Gastroesophageal sphincter (tissue), 4 donors: Measurements from ENCODE around the gene PREX1. TPM values are rescaled to one million over a fixed set of nuclear protein-coding genes. Genes with fewer than 3 reads are reported as not detected.

Experiments used
- ATAC-seq: fragments of 150-250 bp; one replicate; pipeline ENCODE4 v1.9.1; 2016; ENCODE audit warnings: mild to moderate bottlenecking, moderate library complexity
- H3K27ac ChIP-seq, 4 donors: fragments of 200-600 bp; sonication (generic) in 3 of 4; 1 replicate in 3 of 4; 2 replicates in 1 of 4; pipeline ENCODE4 v1.5.1; 2016 to 2019
- H3K27me3 ChIP-seq: fragments of 200-600 bp; sonication (generic); one replicate; pipeline ENCODE4 v1.5.1; 2019
- H3K36me3 ChIP-seq, 2 donors: fragments of 200-600 bp; sonication (generic); one replicate each; pipeline ENCODE4 v1.5.1; 2019; ENCODE audit warnings: control low read depth in 1 of 2
- H3K4me1 ChIP-seq, 3 donors: fragments of 200-600 bp; sonication (generic); 1 replicate in 2 of 3; 2 replicates in 1 of 3; pipeline ENCODE4 v1.5.1; 2016 to 2019; ENCODE audit warnings: control low read depth in 2 of 3
- H3K4me3 ChIP-seq, 2 donors: fragments of 200-600 bp; sonication (generic); one replicate each; pipeline ENCODE4 v1.5.1; 2019; ENCODE audit warnings: mild to moderate bottlenecking in 1 of 2, moderate library complexity in 1 of 2
- H3K9me3 ChIP-seq, 3 donors: fragments of 200-600 bp; sonication (generic); one replicate each; pipeline ENCODE4 v1.5.1; 2017 to 2019; ENCODE audit warnings: control low read depth in 2 of 3
- EP300 ChIP-seq: sonication (generic); formaldehyde crosslinking; IDR thresholded peaks from one replicate; pipeline ENCODE4 v1.6.1; 2017; ENCODE audit warnings: antibody characterized with exemption, mild to moderate bottlenecking
- POLR2A ChIP-seq, 2 donors: fragments of 450-650 bp; IDR thresholded peaks; one replicate each; pipeline ENCODE4 v1.6.1; 2017; ENCODE audit warnings: antibody characterized with exemption in 2 of 2, mild to moderate bottlenecking in 2 of 2, moderate library complexity in 1 of 2
- POLR2AphosphoS5 ChIP-seq: sonication (generic); formaldehyde crosslinking; IDR thresholded peaks from one replicate; pipeline ENCODE4 v1.6.1; 2017; ENCODE audit warnings: antibody characterized with exemption
- WGBS, 2 donors: methylation state at CpG; one replicate each; pipeline ENCODE4 v1.1.5; 2018; ENCODE audit warnings: low coverage in 1 of 2; 5-methylcytosine and 5-hydroxymethylcytosine counted together
- total RNA-seq, 4 donors: library from RNA; depleted of rRNA; stranded (reverse); fragments of >200 nt; gene quantifications; one replicate each; pipeline ENCODE4 v1.1.0, GENCODE V29; 2016
- TF ChIP-seq, protein P1 (sequence below), 4 experiments: fragments of 200-600 bp in 2 of 4; fragments of 450-650 bp in 2 of 4; sonication (generic) in 1 of 4; IDR thresholded peaks; one replicate each; pipeline ENCODE4 v1.5.1; 2017 to 2019; ENCODE audit warnings: antibody characterized with exemption in 4 of 4, mild to moderate bottlenecking in 2 of 4, moderate library complexity in 2 of 4

Gene PREX1
- total RNA-seq, 4 donors from 2014 or later, result 16.3 to 35.7 (median 20.0) TPM

DNA sequence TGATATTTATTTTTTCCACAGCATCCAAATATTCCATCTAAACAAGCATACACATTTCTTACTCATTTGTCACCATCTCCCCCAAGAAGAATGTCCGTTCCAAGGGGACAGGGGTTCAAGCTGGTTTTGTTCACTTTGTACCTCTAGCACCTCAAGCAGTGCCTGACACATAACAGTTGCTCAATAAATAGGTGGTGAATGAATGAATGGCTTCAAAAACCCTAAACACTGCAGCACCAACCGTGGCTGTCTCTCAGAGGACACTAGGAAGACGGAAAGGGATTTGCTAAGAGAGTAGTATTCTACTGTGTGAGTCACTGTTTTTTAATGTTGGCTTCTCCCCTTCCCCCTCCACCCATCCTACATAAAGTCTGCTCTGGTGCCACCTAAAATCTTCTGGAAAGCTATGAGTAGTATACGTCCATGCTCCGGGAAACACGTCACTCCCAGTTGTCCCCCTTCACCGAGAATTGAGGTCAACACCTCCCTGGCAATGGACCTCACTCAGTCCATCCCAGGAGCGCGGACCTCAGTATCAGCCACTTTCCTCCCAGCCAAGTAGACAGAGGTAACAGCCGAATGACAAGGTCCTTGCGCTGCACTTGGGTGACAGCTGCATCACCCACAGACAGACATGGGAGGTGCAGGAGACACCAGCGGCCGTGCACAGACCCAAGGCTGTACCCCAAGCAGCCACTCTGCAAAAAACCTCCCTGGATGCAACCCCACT, 107.4 kb downstream of the PREX1 start:
- Histone ChIP-seq H3K4me1 (peaks cover 0 to 53% (median 9%) of the 10 kb centered on the region in 3 donors), H3K27ac (peak overlapping the region in 1 of 4 donors; percentile 77), H3K36me3 (no peaks in the 10 kb centered on the region), H3K9me3 (peaks cover 0 to 11% (median 0%) of the 10 kb centered on the region in 3 donors), H3K27me3 (no peaks in the 10 kb centered on the region), H3K4me3 (no peak overlapping the region)
- 70 to 73% methylated on average over 2 to 8 of the region's 13 CpGs for WGBS, 2 donors
- TF ChIP-seq POLR2AphosphoS5, result no peak
- TF ChIP-seq, protein P1, sequence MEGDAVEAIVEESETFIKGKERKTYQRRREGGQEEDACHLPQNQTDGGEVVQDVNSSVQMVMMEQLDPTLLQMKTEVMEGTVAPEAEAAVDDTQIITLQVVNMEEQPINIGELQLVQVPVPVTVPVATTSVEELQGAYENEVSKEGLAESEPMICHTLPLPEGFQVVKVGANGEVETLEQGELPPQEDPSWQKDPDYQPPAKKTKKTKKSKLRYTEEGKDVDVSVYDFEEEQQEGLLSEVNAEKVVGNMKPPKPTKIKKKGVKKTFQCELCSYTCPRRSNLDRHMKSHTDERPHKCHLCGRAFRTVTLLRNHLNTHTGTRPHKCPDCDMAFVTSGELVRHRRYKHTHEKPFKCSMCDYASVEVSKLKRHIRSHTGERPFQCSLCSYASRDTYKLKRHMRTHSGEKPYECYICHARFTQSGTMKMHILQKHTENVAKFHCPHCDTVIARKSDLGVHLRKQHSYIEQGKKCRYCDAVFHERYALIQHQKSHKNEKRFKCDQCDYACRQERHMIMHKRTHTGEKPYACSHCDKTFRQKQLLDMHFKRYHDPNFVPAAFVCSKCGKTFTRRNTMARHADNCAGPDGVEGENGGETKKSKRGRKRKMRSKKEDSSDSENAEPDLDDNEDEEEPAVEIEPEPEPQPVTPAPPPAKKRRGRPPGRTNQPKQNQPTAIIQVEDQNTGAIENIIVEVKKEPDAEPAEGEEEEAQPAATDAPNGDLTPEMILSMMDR (IDR thresholded peaks at IDR 0.05), result no peak
- TF ChIP-seq POLR2A (IDR thresholded peaks at IDR 0.05), result no peak
- TF ChIP-seq EP300, result no peak
- no peak for ATAC-seq

DNA sequence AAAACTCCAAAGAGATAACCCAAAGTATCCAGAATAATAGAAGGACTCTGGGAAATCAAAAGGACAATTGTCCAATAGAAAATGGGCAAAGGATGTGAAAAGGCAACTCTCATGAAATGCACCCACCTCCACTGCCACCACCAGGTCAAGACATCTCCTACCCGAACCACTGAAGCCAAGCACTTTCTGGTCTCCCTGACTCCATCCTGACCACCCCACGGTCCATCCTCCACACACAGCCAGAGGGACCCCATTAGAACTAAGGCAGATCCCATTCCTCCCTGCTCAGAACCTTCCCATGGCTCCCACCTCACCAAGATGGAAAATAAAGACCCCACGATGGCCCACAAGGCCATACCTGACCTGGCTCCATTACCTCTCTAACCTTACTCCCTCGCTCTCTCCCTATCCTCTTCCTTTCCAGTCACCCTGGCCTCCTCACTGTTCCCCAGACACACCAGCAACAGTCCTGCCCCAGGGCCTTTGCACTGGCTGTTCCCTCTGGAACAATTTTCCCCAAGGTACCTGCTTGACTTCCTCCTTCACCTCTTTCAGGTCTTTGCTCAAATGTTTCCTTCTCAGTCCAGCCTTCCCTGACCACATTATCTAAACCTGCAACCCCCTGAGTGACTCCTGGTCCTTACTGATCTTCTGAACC, 108.1 kb downstream of the PREX1 start:
- Histone ChIP-seq H3K27ac (no peak overlapping the region), H3K4me1 (peaks cover 0 to 46% (median 9%) of the 10 kb centered on the region in 3 donors)

DNA sequence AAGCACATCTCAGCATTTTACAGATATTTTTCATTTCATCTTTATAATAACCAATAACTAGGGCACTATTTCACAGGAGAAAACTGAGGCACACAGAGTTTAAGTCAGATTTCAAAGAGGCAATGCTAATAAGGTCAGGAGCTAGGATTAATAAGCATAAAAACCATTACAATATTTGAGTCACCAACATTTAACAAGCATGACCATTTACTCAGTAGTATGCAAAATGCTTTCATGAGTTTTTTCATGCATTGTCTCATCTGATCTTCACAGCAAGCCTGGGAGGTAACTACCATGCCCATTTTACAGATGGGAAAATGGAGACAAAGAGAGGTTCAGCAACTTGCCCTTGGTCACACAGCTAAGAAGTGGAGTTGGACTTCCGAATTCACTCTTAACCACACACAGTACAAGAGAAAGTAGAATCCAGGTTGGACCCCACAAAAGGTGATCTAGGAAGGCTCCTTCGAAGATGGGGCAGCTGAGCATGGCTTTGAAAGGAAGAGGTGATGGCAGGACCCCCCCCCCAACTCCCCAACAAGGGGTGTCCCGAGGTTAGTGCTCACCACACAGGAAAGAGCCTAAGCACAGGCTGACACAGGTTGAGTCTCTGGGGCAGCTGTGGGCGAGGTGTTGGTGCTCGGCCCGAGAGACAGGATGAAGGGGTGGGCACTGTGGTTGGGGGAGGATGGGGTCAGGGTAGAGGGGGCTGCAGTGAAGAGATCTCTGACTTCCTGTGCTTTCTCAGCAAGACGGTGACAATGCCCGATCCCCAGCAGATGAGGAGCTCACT, 108.8 kb downstream of the PREX1 start:
- H3K27me3 ChIP-seq, result no peaks in the 10 kb centered on the region
- no peak for ATAC-seq
- TF ChIP-seq POLR2A (IDR thresholded peaks at IDR 0.05) (no peak), EP300 (no peak), POLR2AphosphoS5 (no peak)
- TF ChIP-seq, protein P1 (IDR thresholded peaks at IDR 0.05), result no peak
- H3K9me3 ChIP-seq, result peaks cover 0 to 11% (median 0%) of the 10 kb centered on the region in 3 donors
- no peak overlapping the region for H3K4me3 ChIP-seq
- peaks cover 0 to 38% (median 9%) of the 10 kb centered on the region in 3 donors for H3K4me1 ChIP-seq
- 89 to 93% methylated on average over 3 of the region's 8 CpGs for WGBS, 2 donors
- no peak overlapping the region for H3K27ac ChIP-seq
- H3K36me3 ChIP-seq, result no peaks in the 10 kb centered on the region

More for the DNA sequence above, 108.1 kb downstream of the PREX1 start:
- Histone ChIP-seq H3K36me3 (no peaks in the 10 kb centered on the region), H3K27me3 (no peaks in the 10 kb centered on the region), H3K4me3 (no peak overlapping the region), H3K9me3 (peaks cover 0 to 11% (median 0%) of the 10 kb centered on the region in 3 donors)
- no peak for ATAC-seq
- TF ChIP-seq, protein P1 (IDR thresholded peaks at IDR 0.05), result no peak
- TF ChIP-seq POLR2AphosphoS5 (no peak), POLR2A (IDR thresholded peaks at IDR 0.05) (no peak), EP300 (no peak)
- WGBS, 2 donors, result 90 to 96% methylated on average over 2 to 3 of the region's 4 CpGs

DNA sequence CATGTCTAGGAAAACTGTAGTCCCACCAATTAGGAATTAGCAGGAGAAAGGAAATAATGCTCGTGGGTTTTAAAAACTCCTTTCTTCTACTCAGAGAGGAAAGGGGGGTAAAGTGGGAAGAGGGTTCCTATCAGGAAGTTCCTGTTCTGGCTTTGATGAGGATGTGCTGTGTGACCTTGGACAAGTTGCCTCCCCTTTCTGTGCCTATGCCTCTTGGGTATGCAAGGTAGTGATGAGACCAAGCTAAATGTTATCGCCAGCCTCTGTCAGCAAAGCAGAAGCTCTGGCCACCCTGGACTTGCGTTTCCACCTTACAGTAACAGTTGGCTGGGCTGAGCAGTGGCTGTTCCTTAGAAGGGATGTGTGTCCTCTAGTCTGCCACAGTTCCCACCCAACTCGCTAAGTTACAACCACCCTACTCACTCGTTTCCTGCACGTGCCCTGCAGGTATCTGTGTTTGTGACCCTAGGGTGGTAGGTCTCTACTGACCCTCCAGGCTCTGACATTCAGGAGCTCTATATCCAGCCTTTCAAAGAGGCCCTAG, 110.0 kb downstream of the PREX1 start:
- WGBS, 2 donors, result 63 to 69% methylated on average over 5 to 6 of the region's 6 CpGs
- Histone ChIP-seq H3K27me3 (no peaks in the 10 kb centered on the region), H3K36me3 (no peaks in the 10 kb centered on the region), H3K9me3 (peaks cover 0 to 11% (median 0%) of the 10 kb centered on the region in 3 donors), H3K4me3 (no peak overlapping the region), H3K4me1 (peaks cover 0 to 26% (median 5%) of the 10 kb centered on the region in 3 donors), H3K27ac (no peak overlapping the region)
- ATAC-seq, result no peak
- TF ChIP-seq EP300 (no peak), POLR2A (IDR thresholded peaks at IDR 0.05) (no peak), POLR2AphosphoS5 (no peak)
- TF ChIP-seq, protein P1 (IDR thresholded peaks at IDR 0.05), result no peak
